Measurements from ENCODE around the gene AR. TPM values are rescaled to one million over a fixed set of nuclear protein-coding genes. Genes with fewer than 3 reads are reported as not detected.

AR gene
- total and polyA plus RNA-seq, 4 donors: 2.8 to 67.4 (median 22.9) TPM

DNA sequence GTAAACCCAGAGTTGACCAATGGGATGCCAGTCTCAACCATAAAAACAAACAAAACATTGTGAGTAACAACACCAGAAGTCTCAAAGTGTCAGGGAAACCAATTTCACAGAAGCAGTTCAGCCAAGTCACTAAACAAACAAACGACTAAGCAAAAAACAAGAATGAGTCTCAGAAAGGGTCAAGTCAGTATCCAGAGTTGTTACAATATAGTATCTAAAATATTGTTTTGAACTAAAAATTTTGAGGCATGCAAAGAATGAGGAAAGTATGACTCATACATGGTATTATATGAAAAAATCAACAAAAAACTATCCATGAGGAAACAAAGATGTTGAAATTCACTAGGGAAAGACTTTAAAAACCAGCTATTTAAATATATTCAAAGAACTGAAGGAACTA is 70.6 kb downstream of the AR start:
- 44% methylated on average over 1 of the region's 1 CpG for WGBS
- TF ChIP-seq, protein P1, sequence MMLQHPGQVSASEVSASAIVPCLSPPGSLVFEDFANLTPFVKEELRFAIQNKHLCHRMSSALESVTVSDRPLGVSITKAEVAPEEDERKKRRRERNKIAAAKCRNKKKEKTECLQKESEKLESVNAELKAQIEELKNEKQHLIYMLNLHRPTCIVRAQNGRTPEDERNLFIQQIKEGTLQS (IDR thresholded peaks at IDR 0.05): no peak
- TF ChIP-seq JUND (IDR thresholded peaks at IDR 0.05): peak; percentile 13 to 25
- H3K27me3 ChIP-seq (ENCODE audit: control insufficient read depth in 4 of 4, insufficient read depth in 4 of 4, low read length in 3 of 4): no peaks in the 10 kb centered on the region
- no peaks in the 10 kb centered on the region for H3K36me3 ChIP-seq (ENCODE audit: control insufficient read depth in 4 of 4, insufficient read depth in 3 of 4, low read depth in 1 of 4, low read length in 3 of 4)
- no peak overlapping the region for H3K4me3 ChIP-seq (ENCODE audit: low read depth in 1 of 3, low read length in 3 of 3)
- H3K9me3 ChIP-seq (ENCODE audit: control insufficient read depth in 4 of 4, low read length in 3 of 4): no peaks in the 10 kb centered on the region
- H3K4me1 ChIP-seq (ENCODE audit: control insufficient read depth in 4 of 4, insufficient read depth in 4 of 4, low read length in 3 of 4): peaks cover 0 to 5% (median 3%) of the 10 kb centered on the region in 4 donors
- no peak overlapping the region for H3K9ac ChIP-seq (ENCODE audit: low read depth in 1 of 2, low read length in 2 of 2)
- DNase-seq (ENCODE audit: low spot score): no peak
- no peak overlapping the region for H3K27ac ChIP-seq (ENCODE audit: low read depth in 1 of 2, low read length in 2 of 2)

DNA sequence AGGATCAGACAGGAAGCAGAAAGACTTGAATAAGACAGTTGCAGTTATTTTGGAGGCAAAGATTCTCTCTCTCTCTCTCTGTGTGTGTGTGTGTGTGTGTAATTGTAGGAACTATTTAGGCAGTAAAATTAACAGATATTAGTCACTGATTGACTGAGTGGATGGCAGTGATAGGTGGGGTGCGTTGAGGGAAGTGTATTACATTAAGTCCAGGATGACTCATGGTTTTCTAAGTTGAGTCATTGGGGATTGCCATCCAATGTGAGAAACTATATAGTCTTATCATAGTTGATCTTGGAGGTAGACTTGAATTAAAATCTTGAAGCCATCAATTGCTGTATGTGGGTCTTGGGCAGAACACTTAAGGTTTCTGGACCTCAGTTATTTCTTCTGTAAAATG is 75.4 kb downstream of the AR start:
- H3K4me1 ChIP-seq (ENCODE audit: control insufficient read depth in 4 of 4, insufficient read depth in 4 of 4, low read length in 3 of 4): no peaks in the 10 kb centered on the region
- H3K36me3 ChIP-seq (ENCODE audit: control insufficient read depth in 4 of 4, insufficient read depth in 3 of 4, low read depth in 1 of 4, low read length in 3 of 4): no peaks in the 10 kb centered on the region
- no peaks in the 10 kb centered on the region for H3K27me3 ChIP-seq (ENCODE audit: control insufficient read depth in 4 of 4, insufficient read depth in 4 of 4, low read length in 3 of 4)
- no peaks in the 10 kb centered on the region for H3K9me3 ChIP-seq (ENCODE audit: control insufficient read depth in 4 of 4, low read length in 3 of 4)
- peak overlapping the region in 1 of 2 donors; percentile 37 for H3K27ac ChIP-seq (ENCODE audit: low read depth in 1 of 2, low read length in 2 of 2)
- no peak for DNase-seq (ENCODE audit: low spot score)
- 62% methylated on average over 1 of the region's 1 CpG for whole genome bisulfite sequencing
- H3K4me3 ChIP-seq (ENCODE audit: low read depth in 1 of 3, low read length in 3 of 3): no peak overlapping the region
- H3K9ac ChIP-seq (ENCODE audit: low read depth in 1 of 2, low read length in 2 of 2): no peak overlapping the region
- TF ChIP-seq JUND (IDR thresholded peaks at IDR 0.05): no peak

DNA sequence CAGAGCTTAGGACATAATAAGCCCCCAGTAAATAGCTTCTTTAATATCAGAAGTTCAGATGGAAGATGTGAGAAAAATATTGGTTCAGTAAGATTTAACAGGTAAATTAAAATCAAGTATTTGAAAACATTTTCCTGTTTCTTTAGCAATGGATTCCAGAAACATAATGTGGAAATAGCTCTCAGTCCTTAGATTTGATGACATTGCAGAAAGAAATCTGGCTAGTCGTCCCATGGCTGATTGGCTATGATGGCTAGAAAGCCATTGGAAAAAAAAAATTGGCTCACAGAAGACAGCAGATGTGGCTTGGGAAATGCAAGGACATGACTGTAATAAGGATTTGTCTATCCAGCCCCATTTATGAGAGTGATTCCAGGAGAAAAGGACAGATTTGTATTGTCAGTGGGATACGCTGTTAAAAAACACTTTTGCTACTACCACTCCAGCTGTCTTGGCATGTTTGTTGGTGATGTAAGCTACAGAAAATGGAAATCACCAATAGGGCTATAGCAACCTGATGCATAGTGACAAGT is 78.3 kb downstream of the AR start:
- no peaks in the 10 kb centered on the region for H3K27me3 ChIP-seq (ENCODE audit: control insufficient read depth in 4 of 4, insufficient read depth in 4 of 4, low read length in 3 of 4)
- no peaks in the 10 kb centered on the region for H3K4me1 ChIP-seq (ENCODE audit: control insufficient read depth in 4 of 4, insufficient read depth in 4 of 4, low read length in 3 of 4)
- no peaks in the 10 kb centered on the region for H3K36me3 ChIP-seq (ENCODE audit: control insufficient read depth in 4 of 4, insufficient read depth in 3 of 4, low read depth in 1 of 4, low read length in 3 of 4)
- no peak for DNase-seq (ENCODE audit: low spot score)
- no peaks in the 10 kb centered on the region for H3K9me3 ChIP-seq (ENCODE audit: control insufficient read depth in 4 of 4, low read length in 3 of 4)
- 80% methylated on average over 2 of the region's 2 CpGs for WGBS
- H3K9ac ChIP-seq (ENCODE audit: low read depth in 1 of 2, low read length in 2 of 2): no peak overlapping the region
- H3K27ac ChIP-seq (ENCODE audit: low read depth in 1 of 2, low read length in 2 of 2): no peak overlapping the region
- TF ChIP-seq SP1 (IDR thresholded peaks at IDR 0.05): no peak
- no peak for TF ChIP-seq RXRA (IDR thresholded peaks at IDR 0.05)
- TF ChIP-seq NR2F2 (IDR thresholded peaks at IDR 0.05): no peak
- no peak for TF ChIP-seq FOXA2 (IDR thresholded peaks at IDR 0.05)
- TF ChIP-seq GABPA (IDR thresholded peaks at IDR 0.05 in 1 of 2, conservative IDR thresholded peaks at IDR 0.05 in 1 of 2): no peak
- no peak for TF ChIP-seq RAD21 (IDR thresholded peaks at IDR 0.05)
- TF ChIP-seq, protein P2, sequence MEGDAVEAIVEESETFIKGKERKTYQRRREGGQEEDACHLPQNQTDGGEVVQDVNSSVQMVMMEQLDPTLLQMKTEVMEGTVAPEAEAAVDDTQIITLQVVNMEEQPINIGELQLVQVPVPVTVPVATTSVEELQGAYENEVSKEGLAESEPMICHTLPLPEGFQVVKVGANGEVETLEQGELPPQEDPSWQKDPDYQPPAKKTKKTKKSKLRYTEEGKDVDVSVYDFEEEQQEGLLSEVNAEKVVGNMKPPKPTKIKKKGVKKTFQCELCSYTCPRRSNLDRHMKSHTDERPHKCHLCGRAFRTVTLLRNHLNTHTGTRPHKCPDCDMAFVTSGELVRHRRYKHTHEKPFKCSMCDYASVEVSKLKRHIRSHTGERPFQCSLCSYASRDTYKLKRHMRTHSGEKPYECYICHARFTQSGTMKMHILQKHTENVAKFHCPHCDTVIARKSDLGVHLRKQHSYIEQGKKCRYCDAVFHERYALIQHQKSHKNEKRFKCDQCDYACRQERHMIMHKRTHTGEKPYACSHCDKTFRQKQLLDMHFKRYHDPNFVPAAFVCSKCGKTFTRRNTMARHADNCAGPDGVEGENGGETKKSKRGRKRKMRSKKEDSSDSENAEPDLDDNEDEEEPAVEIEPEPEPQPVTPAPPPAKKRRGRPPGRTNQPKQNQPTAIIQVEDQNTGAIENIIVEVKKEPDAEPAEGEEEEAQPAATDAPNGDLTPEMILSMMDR (IDR thresholded peaks at IDR 0.05; ENCODE audit: low read depth, low read length, missing input control): no peak
- no peak for TF ChIP-seq JUND (IDR thresholded peaks at IDR 0.05)
- H3K4me3 ChIP-seq (ENCODE audit: low read depth in 1 of 3, low read length in 3 of 3): no peak overlapping the region

DNA sequence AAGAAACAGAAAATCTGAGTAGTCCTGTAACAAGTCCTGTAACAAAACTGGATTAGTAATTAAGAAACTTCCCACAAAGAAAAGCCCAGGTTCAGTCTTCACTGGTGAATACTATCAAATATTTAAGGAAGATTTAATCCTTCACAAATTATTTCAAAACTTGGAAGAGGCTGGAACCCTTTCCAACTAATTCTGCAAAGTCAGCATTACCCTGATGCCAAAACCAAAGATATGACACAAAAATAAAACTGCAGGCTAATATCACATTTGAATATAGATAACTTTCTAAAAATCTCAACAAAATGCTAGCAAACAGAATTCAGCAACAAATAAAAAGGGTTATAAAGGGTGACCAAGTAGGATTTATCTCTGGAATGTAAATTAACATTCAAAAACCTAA is 80.5 kb downstream of the AR start:
- H3K9ac ChIP-seq (ENCODE audit: low read depth in 1 of 2, low read length in 2 of 2): no peak overlapping the region
- no peak overlapping the region for H3K27ac ChIP-seq (ENCODE audit: low read depth in 1 of 2, low read length in 2 of 2)
- TF ChIP-seq RXRA (IDR thresholded peaks at IDR 0.05) (no peak), NR2F2 (IDR thresholded peaks at IDR 0.05) (no peak), GABPA (IDR thresholded peaks at IDR 0.05 in 1 of 2, conservative IDR thresholded peaks at IDR 0.05 in 1 of 2) (no peak)

More for the DNA sequence above, 80.5 kb downstream of the AR start:
- no peak for DNase-seq (ENCODE audit: low spot score)
- Histone ChIP-seq H3K36me3 (ENCODE audit: control insufficient read depth in 4 of 4, insufficient read depth in 3 of 4, low read depth in 1 of 4, low read length in 3 of 4) (no peaks in the 10 kb centered on the region), H3K9me3 (ENCODE audit: control insufficient read depth in 4 of 4, low read length in 3 of 4) (no peaks in the 10 kb centered on the region), H3K27me3 (ENCODE audit: control insufficient read depth in 4 of 4, insufficient read depth in 4 of 4, low read length in 3 of 4) (no peaks in the 10 kb centered on the region), H3K4me3 (ENCODE audit: low read depth in 1 of 3, low read length in 3 of 3) (no peak overlapping the region), H3K4me1 (ENCODE audit: control insufficient read depth in 4 of 4, insufficient read depth in 4 of 4, low read length in 3 of 4) (no peaks in the 10 kb centered on the region)

All from liver (tissue), 9 donors.